HG03439 (cell line): ENCODE data around the gene TENM3.

Source experiments
- ATAC-seq: cut with Tn5 transposase; IDR thresholded peaks from one replicate; pipeline ENCODE4 v1.9.1; 2021; ENCODE audit warnings: mild to moderate bottlenecking, moderate library complexity; ENCODE audit not compliant: unreplicated experiment

TENM3 gene

DNA sequence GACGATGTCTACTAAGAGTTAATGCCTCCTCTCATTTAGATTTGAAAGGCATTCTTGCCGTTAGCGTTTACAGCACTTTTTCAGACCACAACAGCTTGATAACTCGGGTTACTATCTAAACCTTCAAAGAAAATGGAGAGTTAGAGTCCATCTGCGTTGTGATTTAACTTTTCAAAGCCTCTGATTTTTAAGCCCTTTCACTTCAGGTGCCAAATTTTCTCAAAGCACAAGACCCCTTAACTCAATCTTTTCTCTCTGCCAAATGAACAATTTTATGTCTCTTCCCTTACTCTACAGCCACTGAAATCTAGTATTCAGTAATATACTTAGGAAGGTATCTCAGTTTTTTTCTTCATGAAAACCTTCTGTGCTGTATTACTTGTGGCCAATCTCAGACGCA, 310.5 kb downstream of the TENM3 start:
- no peak for ATAC-seq

DNA sequence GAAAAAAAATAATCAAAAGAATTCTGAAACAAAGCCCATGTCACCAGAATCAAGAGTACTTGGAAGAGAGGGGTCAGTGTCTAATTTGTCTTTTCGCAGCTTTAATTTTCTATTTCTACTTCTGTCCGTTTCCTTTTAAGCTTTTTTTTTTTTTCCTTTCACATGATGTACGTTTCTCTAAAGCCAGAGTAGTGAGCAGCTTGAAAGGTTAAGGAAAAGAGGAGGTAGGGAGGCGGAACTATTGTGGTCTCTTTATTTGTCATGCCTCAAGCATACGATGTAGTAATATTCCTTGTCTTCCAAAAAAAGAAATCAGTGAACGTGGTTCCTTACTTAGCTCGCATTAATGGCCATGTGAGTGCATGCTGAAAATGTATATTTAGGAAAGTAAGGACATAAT, 311.5 kb downstream of the TENM3 start:
- no peak for ATAC-seq

DNA sequence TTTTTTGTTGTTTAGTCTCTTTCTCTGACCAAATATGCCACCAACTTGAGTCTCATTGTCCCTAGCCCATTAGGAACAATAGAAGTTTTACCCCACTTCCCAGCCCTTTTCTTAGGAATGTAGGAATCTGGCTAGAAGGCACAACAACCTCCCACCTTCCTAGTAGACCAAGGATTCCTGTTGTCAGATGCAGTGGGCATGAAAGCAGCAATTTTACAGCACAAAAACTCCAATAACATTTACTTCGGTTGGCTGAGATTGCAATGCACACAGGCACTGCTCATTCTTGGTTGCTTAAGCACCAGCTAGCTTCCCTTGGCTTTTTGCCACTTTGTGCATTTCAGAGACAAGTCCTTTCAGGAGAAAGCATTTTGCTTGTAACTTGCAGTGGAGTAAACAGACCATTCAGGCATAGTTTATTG, 312.8 kb downstream of the TENM3 start:
- no peak for ATAC-seq

GRCh38 chr4:182556580-182556979, 313.4 kb downstream of the TENM3 start:
- no peak for ATAC-seq

GRCh38 chr4:182560358-182560757, 317.2 kb downstream of the TENM3 start:
- no peak for ATAC-seq

DNA sequence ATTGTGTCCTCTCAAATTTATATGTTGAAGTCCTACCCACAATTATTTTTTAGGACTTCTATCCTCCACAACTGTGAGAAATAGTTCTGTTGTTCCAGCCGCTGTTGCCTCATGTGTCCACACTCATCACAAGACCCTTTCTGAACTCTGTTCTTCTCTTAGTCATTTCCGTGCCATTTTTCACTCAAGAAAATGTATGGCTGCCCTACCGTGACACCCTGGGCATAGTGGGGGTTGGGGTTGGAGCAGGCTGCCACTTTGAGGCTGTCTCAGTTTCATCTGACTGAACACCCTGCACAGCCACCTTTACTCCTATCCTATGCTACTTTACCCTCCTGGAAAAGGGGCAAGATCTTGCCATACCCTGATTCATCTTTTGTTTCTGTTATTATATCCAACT, 319.1 kb downstream of the TENM3 start:
- no peak for ATAC-seq

GRCh38 chr4:182564724-182565369, 321.6 kb downstream of the TENM3 start:
- ATAC-seq = no peak

DNA sequence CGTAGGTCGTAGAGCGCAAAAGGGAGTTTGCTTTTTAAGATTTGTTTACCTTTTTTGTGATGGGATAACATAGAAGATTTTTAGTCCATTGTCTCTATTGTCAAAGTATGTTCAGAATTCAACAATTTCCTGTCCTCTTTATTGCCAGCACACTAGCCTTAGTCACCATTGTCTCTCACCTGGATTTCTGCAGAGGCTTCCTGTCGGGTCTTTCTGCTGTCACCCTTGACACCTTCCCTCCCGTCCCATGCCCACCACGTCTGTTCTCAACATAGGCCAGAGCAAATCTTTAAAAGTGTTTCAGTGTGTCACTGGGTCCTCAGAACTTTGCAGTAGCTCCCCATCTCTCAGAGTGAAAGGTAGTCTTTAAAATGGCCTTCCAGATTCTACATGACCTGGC, 323.9 kb downstream of the TENM3 start:
- ATAC-seq = no peak

- no peak for ATAC-seq
Observed at GRCh38 chr4:182569561-182569960, 326.4 kb downstream of the TENM3 start.

- no peak for ATAC-seq
Observed at GRCh38 chr4:182574706-182575105, 331.5 kb downstream of the TENM3 start.

- ATAC-seq = no peak
Observed at GRCh38 chr4:182575225-182575624, 332.0 kb downstream of the TENM3 start.

- ATAC-seq = no peak
Observed at GRCh38 chr4:182576601-182577289, 333.5 kb downstream of the TENM3 start.

- no peak for ATAC-seq
Observed at GRCh38 chr4:182577411-182577810, 334.2 kb downstream of the TENM3 start.

- ATAC-seq = no peak
Observed at GRCh38 chr4:182578402-182578801, 335.2 kb downstream of the TENM3 start.

DNA sequence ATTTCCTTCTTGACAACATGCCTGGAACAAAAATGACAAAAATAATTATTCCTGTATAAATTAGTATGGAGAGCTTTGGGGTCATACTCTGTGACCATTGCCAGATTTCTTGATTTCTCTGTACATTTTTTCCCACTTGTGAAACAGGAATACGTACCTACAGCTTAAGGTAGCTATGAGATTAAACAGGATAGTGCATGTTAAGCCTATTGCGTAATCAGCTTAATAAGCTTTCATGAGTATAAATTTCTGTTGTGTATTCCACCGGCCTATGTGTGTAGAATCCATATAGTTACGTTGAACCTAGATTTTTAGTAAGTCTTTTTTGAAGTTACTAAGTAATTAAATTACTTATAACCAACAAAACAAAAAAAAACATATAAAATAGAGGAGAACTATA, 339.0 kb downstream of the TENM3 start:
- no peak for ATAC-seq

DNA sequence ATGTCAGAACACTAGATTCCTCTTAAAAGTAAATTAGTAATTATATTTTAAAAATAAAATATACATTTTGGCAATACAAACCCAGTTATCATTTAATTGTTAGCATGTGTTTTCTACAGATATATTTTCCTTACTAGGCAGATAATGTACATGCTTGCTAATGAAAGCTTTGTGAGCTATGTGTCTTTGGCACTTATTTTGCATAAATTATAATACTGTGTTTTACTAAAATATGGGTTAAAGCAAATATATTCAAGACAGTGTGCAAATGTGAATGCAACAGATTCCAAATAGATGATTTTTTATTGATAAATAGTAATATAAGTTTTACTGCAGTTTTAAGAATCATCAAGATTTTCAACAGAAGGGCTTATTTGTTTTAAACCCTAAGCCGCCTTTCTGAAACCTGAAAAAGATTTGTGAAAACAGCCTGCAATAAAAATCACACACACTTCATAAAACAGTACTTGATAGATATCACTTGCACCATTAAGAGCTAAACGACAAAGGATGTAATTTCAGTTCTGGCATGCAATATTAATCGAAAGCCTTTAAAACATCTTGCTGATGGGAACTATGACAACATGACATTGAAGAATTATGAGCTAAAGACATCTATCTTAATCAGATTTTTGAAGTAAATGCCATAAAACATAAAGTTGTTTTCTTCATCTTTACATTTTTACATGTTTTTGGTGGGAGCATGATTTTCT, 340.7 kb downstream of the TENM3 start:
- no peak for ATAC-seq

DNA sequence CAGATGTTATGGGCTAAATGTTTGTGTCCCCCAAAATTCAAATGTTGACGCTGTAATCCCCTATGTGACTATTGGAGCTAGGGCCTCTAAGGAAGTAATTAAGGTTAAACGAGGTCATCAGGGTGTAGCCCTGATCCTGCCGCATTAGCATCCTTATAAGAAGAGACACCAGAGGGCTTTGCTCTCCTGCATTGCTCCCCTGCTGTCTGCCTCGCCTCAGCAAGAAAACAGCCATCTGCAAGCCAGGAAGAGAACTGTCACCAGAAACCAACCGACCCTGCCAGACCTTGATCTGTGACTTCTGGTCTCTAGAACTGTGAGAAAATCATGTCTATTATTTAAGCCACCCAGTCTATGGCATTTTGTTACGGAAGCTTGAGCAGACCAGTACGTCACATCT, 342.1 kb downstream of the TENM3 start:
- no peak for ATAC-seq

DNA sequence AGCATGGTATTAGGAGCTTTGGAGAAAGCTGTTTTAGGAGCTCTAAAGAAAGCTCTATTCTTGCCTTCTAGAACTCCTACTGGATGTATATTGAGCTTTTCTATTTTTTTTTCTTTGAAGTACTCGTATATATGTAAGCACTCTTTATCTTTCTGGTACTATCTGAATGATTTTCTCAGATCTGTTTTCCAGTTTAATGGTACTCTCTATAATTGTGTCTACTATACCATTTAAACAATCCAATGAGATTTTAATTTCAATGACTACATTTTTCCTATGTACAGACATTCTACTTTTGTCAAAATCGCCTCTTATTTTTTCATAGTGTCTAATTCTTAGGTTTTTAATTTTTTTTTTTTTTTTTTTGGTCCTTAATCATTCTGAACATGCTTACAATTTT, 345.9 kb downstream of the TENM3 start:
- no peak for ATAC-seq

DNA sequence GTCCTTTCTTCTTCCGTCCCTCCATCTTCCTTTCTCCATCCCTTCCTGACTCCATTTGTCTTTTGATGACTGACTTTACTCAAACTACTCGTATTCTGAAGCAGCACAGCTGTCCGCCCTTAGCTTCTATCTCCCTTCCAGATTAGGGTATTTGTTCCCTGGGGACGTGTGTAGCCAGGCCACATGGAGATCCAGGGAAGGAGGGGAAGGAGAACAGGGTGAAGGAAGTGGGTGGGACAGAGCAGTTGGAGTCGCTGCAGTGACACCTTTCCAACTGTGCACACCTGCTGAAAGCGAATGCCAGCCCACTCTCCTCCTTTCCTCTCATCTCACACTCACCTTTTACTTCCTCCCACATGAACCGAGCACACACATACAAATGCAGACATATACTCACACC, 350.2 kb downstream of the TENM3 start:
- no peak for ATAC-seq

- no peak for ATAC-seq
Observed at GRCh38 chr4:182593864-182594263, 350.7 kb downstream of the TENM3 start.

GRCh38 chr4:182600093-182600492, 356.9 kb downstream of the TENM3 start:
- no peak for ATAC-seq

DNA sequence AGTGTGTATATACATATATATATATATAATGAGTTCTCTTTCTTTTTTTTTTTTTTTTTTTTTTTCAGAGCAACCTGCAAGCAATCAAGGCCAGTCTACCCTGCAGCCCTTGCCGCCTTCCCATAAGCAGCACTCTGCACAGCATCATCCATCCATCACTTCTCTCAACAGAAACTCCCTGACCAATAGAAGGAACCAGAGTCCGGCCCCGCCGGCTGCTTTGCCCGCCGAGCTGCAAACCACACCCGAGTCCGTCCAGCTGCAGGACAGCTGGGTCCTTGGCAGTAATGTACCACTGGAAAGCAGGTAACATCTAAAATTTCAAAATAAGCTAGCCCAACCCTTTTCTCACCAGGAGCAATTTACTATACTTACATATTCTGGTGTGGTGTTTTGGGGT, 357.7 kb downstream of the TENM3 start:
- ATAC-seq = no peak
